RWPE2 (cell line): ENCODE data around the gene VSIG8.

Experiments used
- ATAC-seq: fragments of 200-7000 bp; cut with Tn5 transposase; 3 replicates; pipeline ENCODE4 v1.9.1; 2021; ENCODE audit warnings: low read depth
- DNase-seq: peaks from one replicate; pipeline ENCODE4 v3.0.0-alpha.2; 2020; ENCODE audit warnings: low spot score
- H3K27ac ChIP-seq: fragments of 450-650 bp; 2 replicates; pipeline ENCODE4 v1.5.1; 2017; ENCODE audit warnings: mild to moderate bottlenecking; ENCODE audit not compliant: poor library complexity, severe bottlenecking
- H3K27me3 ChIP-seq: fragments of 250-450 bp; sonication (Bioruptor Pico); 2 replicates; pipeline ENCODE4 v1.5.1; 2021; ENCODE audit warnings: mild to moderate bottlenecking, moderate library complexity; ENCODE audit not compliant: insufficient read depth, poor library complexity, severe bottlenecking
- H3K36me3 ChIP-seq: fragments of 250-450 bp; sonication (Bioruptor Pico); 2 replicates; pipeline ENCODE4 v1.5.1; 2020; ENCODE audit warnings: low read depth, mild to moderate bottlenecking, moderate library complexity
- H3K4me1 ChIP-seq: fragments of 250-450 bp; sonication (Bioruptor Pico); 2 replicates; pipeline ENCODE4 v1.5.1; 2021; ENCODE audit warnings: mild to moderate bottlenecking, moderate library complexity; ENCODE audit not compliant: insufficient read depth, poor library complexity, severe bottlenecking
- H3K4me3 ChIP-seq: fragments of 250-450 bp; sonication (Bioruptor Pico); 2 replicates; pipeline ENCODE4 v1.5.1; 2021; ENCODE audit warnings: mild to moderate bottlenecking, moderate library complexity; ENCODE audit not compliant: severe bottlenecking
- H3K9me3 ChIP-seq: fragments of 250-450 bp; sonication (Bioruptor Pico); 2 replicates; pipeline ENCODE4 v1.5.1; 2021; ENCODE audit warnings: mild to moderate bottlenecking, moderate library complexity; ENCODE audit not compliant: severe bottlenecking
- CTCF ChIP-seq: fragments of 450-650 bp; IDR thresholded peaks from one replicate; pipeline ENCODE4 v1.5.1; 2017; ENCODE audit warnings: mild to moderate bottlenecking, moderate library complexity; ENCODE audit not compliant: poor library complexity, severe bottlenecking

The VSIG8 gene

GRCh38 chr1:159854116-159854692 lies 8.3 kb downstream of the VSIG8 start:
- Histone ChIP-seq H3K36me3 (no peaks in the 10 kb centered on the region), H3K27ac (peak overlapping the region; percentile 63), H3K27me3 (no peaks in the 10 kb centered on the region), H3K4me3 (peak overlapping the region; percentile 48), H3K9me3 (no peaks in the 10 kb centered on the region), H3K4me1 (peaks cover 19% of the 10 kb centered on the region)
- no peak for TF ChIP-seq CTCF
- DNase-seq (no peak), ATAC-seq (peak; percentile 60)

GRCh38 chr1:159853417-159854115 lies 8.9 kb downstream of the VSIG8 start:
- no peak for DNase-seq
- no peak for TF ChIP-seq CTCF
- H3K4me3 ChIP-seq: peak overlapping the region; percentile 48

GRCh38 chr1:159851407-159851806 lies 11.1 kb downstream of the VSIG8 start:
- no peaks in the 10 kb centered on the region for H3K9me3 ChIP-seq
- H3K4me3 ChIP-seq: no peak overlapping the region
- no peaks in the 10 kb centered on the region for H3K36me3 ChIP-seq
- H3K27ac ChIP-seq: no peak overlapping the region
- ATAC-seq (no peak), DNase-seq (no peak)
- no peaks in the 10 kb centered on the region for H3K27me3 ChIP-seq
- peak; percentile 23 for TF ChIP-seq CTCF
- H3K4me1 ChIP-seq: peaks cover 24% of the 10 kb centered on the region

More at GRCh38 chr1:159853417-159854115, 8.9 kb downstream of the VSIG8 start:
- Histone ChIP-seq H3K36me3 (no peaks in the 10 kb centered on the region), H3K27me3 (no peaks in the 10 kb centered on the region), H3K27ac (peak overlapping the region; percentile 63), H3K9me3 (no peaks in the 10 kb centered on the region), H3K4me1 (peaks cover 24% of the 10 kb centered on the region)
- ATAC-seq: no peak

GRCh38 chr1:159849626-159850366 lies 12.7 kb downstream of the VSIG8 start:
- no peaks in the 10 kb centered on the region for H3K36me3 ChIP-seq
- no peaks in the 10 kb centered on the region for H3K9me3 ChIP-seq
- no peak overlapping the region for H3K4me3 ChIP-seq
- no peak for TF ChIP-seq CTCF
- ATAC-seq (peak; percentile 37; the same call in 2 of the 3 replicates), DNase-seq (no peak)
- H3K27me3 ChIP-seq: no peaks in the 10 kb centered on the region
- peak overlapping the region; percentile 72 for H3K27ac ChIP-seq
- H3K4me1 ChIP-seq: peaks cover 24% of the 10 kb centered on the region
